ENCODE data around the gene DDX3X. TPM values are rescaled to one million over a fixed set of nuclear protein-coding genes. Genes with fewer than 3 reads are reported as not detected.

The DDX3X gene
- total and polyA plus RNA-seq, 10 of the 15 experiments (the other 5 are each of a cell fraction or from before 2014, with no cell fraction given): 52.0 to 283 (median 172) TPM

DNA sequence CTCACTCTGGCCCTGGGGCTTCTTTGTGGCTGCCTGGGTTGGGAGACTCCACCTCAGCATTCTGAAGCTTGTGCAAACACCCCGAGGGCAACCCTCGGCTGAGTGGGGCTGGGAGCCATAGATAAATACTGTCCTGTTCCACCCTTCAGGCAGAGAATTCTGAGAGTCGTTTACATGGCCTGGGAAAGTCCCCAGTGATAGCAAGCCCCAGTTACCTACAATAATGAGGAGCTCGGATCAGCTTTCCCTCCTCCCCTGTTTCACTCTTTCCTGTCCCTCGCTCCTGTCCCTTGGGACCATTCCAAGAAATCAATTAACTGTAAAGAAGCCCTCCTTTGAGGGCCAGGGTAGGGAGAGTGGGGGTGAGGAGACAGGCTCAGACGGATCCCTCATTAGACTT is 31.6 kb upstream of the DDX3X start (continued):
- TF ChIP-seq, protein P1, sequence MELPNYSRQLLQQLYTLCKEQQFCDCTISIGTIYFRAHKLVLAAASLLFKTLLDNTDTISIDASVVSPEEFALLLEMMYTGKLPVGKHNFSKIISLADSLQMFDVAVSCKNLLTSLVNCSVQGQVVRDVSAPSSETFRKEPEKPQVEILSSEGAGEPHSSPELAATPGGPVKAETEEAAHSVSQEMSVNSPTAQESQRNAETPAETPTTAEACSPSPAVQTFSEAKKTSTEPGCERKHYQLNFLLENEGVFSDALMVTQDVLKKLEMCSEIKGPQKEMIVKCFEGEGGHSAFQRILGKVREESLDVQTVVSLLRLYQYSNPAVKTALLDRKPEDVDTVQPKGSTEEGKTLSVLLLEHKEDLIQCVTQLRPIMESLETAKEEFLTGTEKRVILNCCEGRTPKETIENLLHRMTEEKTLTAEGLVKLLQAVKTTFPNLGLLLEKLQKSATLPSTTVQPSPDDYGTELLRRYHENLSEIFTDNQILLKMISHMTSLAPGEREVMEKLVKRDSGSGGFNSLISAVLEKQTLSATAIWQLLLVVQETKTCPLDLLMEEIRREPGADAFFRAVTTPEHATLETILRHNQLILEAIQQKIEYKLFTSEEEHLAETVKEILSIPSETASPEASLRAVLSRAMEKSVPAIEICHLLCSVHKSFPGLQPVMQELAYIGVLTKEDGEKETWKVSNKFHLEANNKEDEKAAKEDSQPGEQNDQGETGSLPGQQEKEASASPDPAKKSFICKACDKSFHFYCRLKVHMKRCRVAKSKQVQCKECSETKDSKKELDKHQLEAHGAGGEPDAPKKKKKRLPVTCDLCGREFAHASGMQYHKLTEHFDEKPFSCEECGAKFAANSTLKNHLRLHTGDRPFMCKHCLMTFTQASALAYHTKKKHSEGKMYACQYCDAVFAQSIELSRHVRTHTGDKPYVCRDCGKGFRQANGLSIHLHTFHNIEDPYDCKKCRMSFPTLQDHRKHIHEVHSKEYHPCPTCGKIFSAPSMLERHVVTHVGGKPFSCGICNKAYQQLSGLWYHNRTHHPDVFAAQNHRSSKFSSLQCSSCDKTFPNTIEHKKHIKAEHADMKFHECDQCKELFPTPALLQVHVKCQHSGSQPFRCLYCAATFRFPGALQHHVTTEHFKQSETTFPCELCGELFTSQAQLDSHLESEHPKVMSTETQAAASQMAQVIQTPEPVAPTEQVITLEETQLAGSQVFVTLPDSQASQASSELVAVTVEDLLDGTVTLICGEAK (IDR thresholded peaks at IDR 0.05; ENCODE audit: borderline replicate concordance): no peak
- TF ChIP-seq, protein P2, sequence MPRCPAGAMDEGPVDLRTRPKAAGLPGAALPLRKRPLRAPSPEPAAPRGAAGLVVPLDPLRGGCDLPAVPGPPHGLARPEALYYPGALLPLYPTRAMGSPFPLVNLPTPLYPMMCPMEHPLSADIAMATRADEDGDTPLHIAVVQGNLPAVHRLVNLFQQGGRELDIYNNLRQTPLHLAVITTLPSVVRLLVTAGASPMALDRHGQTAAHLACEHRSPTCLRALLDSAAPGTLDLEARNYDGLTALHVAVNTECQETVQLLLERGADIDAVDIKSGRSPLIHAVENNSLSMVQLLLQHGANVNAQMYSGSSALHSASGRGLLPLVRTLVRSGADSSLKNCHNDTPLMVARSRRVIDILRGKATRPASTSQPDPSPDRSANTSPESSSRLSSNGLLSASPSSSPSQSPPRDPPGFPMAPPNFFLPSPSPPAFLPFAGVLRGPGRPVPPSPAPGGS (IDR thresholded peaks at IDR 0.05; ENCODE audit: borderline replicate concordance, insufficient read depth, low read depth, low read length, poor library complexity, severe bottlenecking): no peak
- no peak for TF ChIP-seq MTA2 (IDR thresholded peaks at IDR 0.05; ENCODE audit: low read depth)

DNA sequence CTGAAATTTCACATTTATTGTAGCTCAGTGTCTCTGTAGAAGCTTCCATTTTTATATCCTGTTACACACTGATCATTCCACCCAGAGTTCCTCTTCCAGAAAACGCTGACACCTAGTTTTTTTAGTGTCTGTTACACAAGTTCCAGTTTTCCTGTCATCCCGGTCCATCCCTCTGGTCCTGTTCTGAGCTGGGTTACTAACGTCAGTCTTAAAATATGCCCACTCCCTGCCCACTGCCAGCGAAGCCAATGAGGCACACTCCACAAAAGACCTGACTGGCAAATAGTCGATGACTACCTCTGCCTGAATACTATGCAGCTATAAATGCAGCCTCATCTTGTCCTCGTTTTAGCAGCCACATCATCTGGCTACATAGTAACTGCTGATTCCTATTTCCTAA is 30.9 kb upstream of the DDX3X start:
- no peaks in the 10 kb centered on the region for H3K79me2 ChIP-seq (ENCODE audit: control insufficient read depth, insufficient read depth, low read length)
- H3K4me2 ChIP-seq (ENCODE audit: control insufficient read depth, insufficient read depth): no peak overlapping the region
- no peak overlapping the region for H3K4me3 ChIP-seq
- intact Hi-C loops (cut with micrococcal nuclease; ENCODE audit: unreplicated experiment): no loop called here
- H3K4me1 ChIP-seq (ENCODE audit: control insufficient read depth, insufficient read depth, low read length): no peaks in the 10 kb centered on the region
- H3K27ac ChIP-seq (ENCODE audit: control insufficient read depth, insufficient read depth): no peak overlapping the region
- DNase-seq (ENCODE audit: low read depth, low spot score): no peak
- ChIA-PET POLR2A (interaction anchor here (0.6 to 1.0 kb wide), 2 partner anchors 29 to 64 kb away, joined by 3 read pairs; no protein-coding TSS in a partner anchor), RAD21 (ENCODE audit: unreplicated experiment) (no interaction called here), CTCF (interaction anchor here (0.6 to 1.7 kb wide), 6 partner anchors 8 to 366 kb away, joined by 3 to 5 read pairs (median 3); no protein-coding TSS in a partner anchor), SMC1A (ENCODE audit: uncharacterized antibody, unreplicated experiment) (interaction anchor here (1.3 kb wide), 1 partner anchor 28 kb away, joined by 6 read pairs; no protein-coding TSS in a partner anchor)
- WGBS (ENCODE audit: insufficient coverage, insufficient replicate concordance, low lambda C conversion rate, missing lambda C conversion rate): 50% methylated on average over 6 of the region's 6 CpGs
- no TSS peak for BruUV-seq (replicated peaks)
- no peak for ATAC-seq
- H2AFZ ChIP-seq (ENCODE audit: control insufficient read depth, low read depth, low read length): no peak overlapping the region
- no peaks in the 10 kb centered on the region for H3K36me3 ChIP-seq (ENCODE audit: control insufficient read depth in 2 of 2, insufficient read depth in 2 of 2, low read length in 1 of 2)
- no peak for FAIRE-seq
- H3K9ac ChIP-seq (ENCODE audit: control insufficient read depth, insufficient read depth, low read length): no peak overlapping the region
- H4K20me1 ChIP-seq (ENCODE audit: control insufficient read depth, insufficient read depth): no peaks in the 10 kb centered on the region
- H3K27me3 ChIP-seq (replicated peaks in 1 of 2; ENCODE audit: control insufficient read depth in 2 of 2, insufficient read depth in 2 of 2, low read length in 1 of 2): no peaks in the 10 kb centered on the region
- in situ Hi-C loops (cut with MboI): no loop called here
- no peaks in the 10 kb centered on the region for H3K9me3 ChIP-seq (replicated peaks; ENCODE audit: control insufficient read depth, insufficient read depth, low read length)
- no peak for TF ChIP-seq KAT2A (conservative IDR thresholded peaks at IDR 0.05; ENCODE audit: control insufficient read depth, low read depth, low read length)
- TF ChIP-seq, protein P3, sequence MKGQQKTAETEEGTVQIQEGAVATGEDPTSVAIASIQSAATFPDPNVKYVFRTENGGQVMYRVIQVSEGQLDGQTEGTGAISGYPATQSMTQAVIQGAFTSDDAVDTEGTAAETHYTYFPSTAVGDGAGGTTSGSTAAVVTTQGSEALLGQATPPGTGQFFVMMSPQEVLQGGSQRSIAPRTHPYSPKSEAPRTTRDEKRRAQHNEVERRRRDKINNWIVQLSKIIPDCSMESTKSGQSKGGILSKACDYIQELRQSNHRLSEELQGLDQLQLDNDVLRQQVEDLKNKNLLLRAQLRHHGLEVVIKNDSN (IDR thresholded peaks at IDR 0.05; ENCODE audit: borderline replicate concordance, extremely low read length, insufficient read depth, low read depth, low read length): no peak
- TF ChIP-seq CEBPB (IDR thresholded peaks at IDR 0.05; ENCODE audit: borderline replicate concordance in 1 of 2, low read depth in 2 of 2, low read length in 2 of 2): no peak
- no peak for TF ChIP-seq NRF1 (conservative IDR thresholded peaks at IDR 0.05; ENCODE audit: low read depth, low read length)
- TF ChIP-seq SUZ12 (IDR thresholded peaks at IDR 0.05; ENCODE audit: unreplicated experiment): no peak
- no peak for TF ChIP-seq BACH1 (IDR thresholded peaks at IDR 0.05; ENCODE audit: borderline replicate concordance)
- no peak for TF ChIP-seq RELA (IDR thresholded peaks at IDR 0.05; ENCODE audit: borderline replicate concordance, partially characterized antibody)
- no peak for TF ChIP-seq SMC3 (IDR thresholded peaks at IDR 0.05; ENCODE audit: borderline replicate concordance, low read length)
- TF ChIP-seq EED (IDR thresholded peaks at IDR 0.05; ENCODE audit: low read depth): no peak
- TF ChIP-seq SIX5 (IDR thresholded peaks at IDR 0.05; ENCODE audit: low read depth, low read length, severe bottlenecking): no peak
- TF ChIP-seq, protein P4, sequence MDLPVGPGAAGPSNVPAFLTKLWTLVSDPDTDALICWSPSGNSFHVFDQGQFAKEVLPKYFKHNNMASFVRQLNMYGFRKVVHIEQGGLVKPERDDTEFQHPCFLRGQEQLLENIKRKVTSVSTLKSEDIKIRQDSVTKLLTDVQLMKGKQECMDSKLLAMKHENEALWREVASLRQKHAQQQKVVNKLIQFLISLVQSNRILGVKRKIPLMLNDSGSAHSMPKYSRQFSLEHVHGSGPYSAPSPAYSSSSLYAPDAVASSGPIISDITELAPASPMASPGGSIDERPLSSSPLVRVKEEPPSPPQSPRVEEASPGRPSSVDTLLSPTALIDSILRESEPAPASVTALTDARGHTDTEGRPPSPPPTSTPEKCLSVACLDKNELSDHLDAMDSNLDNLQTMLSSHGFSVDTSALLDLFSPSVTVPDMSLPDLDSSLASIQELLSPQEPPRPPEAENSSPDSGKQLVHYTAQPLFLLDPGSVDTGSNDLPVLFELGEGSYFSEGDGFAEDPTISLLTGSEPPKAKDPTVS (IDR thresholded peaks at IDR 0.05; ENCODE audit: low read depth, low read length): no peak

Measured in GM12878 (cell line).